H9 (cell line): ENCODE data around the gene ECE2. TPM values are rescaled to one million over a fixed set of nuclear protein-coding genes. Genes with fewer than 3 reads are reported as not detected.

Experiments
- DNase-seq: peaks from one replicate; pipeline ENCODE4 v3.0.0-alpha.2; 2017
- H2AFZ ChIP-seq: one replicate; pipeline ENCODE4 v1.6.1; 2013; ENCODE audit warnings: mild to moderate bottlenecking, low read length, control low read depth, moderate library complexity
- H2AK5ac ChIP-seq: 2 replicates; pipeline ENCODE4 v1.6.1; 2013; ENCODE audit warnings: low read length, control low read depth, mixed read lengths; ENCODE audit not compliant: insufficient read length
- H2BK120ac ChIP-seq: one replicate; pipeline ENCODE4 v1.6.1; 2013; ENCODE audit warnings: low read depth, mild to moderate bottlenecking, low read length, control low read depth, inconsistent platforms; ENCODE audit not compliant: poor library complexity, severe bottlenecking
- H2BK12ac ChIP-seq: 2 replicates; pipeline ENCODE4 v1.6.1; 2013; ENCODE audit warnings: low read length, control low read depth, mixed read lengths, low read depth; ENCODE audit not compliant: insufficient read length
- H2BK15ac ChIP-seq: 2 replicates; pipeline ENCODE4 v1.6.1; 2013; ENCODE audit warnings: low read depth, low read length, control low read depth
- H2BK20ac ChIP-seq: one replicate; pipeline ENCODE4 v1.6.1; 2013; ENCODE audit warnings: low read depth, mild to moderate bottlenecking, low read length, control low read depth, inconsistent platforms; ENCODE audit not compliant: poor library complexity, severe bottlenecking
- H2BK5ac ChIP-seq: 2 replicates; pipeline ENCODE4 v1.6.1; 2013; ENCODE audit warnings: low read length, control low read depth, mixed read lengths; ENCODE audit not compliant: insufficient read length
- H3K14ac ChIP-seq: 2 replicates; pipeline ENCODE4 v1.6.1; 2013; ENCODE audit warnings: low read length, control low read depth; ENCODE audit not compliant: insufficient read depth
- H3K18ac ChIP-seq: 2 replicates; pipeline ENCODE4 v1.6.1; 2013; ENCODE audit warnings: low read depth, mild to moderate bottlenecking, mixed read lengths, low read length, control low read depth; ENCODE audit not compliant: insufficient read length
- H3K23ac ChIP-seq: 2 replicates; pipeline ENCODE4 v1.6.1; 2013; ENCODE audit warnings: low read length, control low read depth, mixed read lengths, low read depth; ENCODE audit not compliant: insufficient read length
- H3K23me2 ChIP-seq: 2 replicates; pipeline ENCODE4 v1.6.1; 2013; ENCODE audit warnings: low read depth, mild to moderate bottlenecking, mixed read lengths, low read length, control low read depth; ENCODE audit not compliant: insufficient read length, poor library complexity, severe bottlenecking
- H3K27ac ChIP-seq: 2 replicates; pipeline ENCODE4 v1.5.1; 2013; ENCODE audit warnings: low read length, control low read depth, mixed read lengths, low read depth; ENCODE audit not compliant: insufficient read length
- H3K27me3 ChIP-seq: 2 replicates; pipeline ENCODE4 v1.6.1; 2013; ENCODE audit warnings: low read length, control low read depth, inconsistent platforms; ENCODE audit not compliant: insufficient read depth
- H3K4ac ChIP-seq: 2 replicates; pipeline ENCODE4 v1.6.1; 2013; ENCODE audit warnings: low read depth, mild to moderate bottlenecking, control low read depth, inconsistent platforms, low read length, moderate library complexity
- H3K4me1 ChIP-seq: 2 replicates; pipeline ENCODE4 v1.6.1; 2013; ENCODE audit warnings: low read length, control low read depth, inconsistent platforms; ENCODE audit not compliant: insufficient read depth
- H3K4me2 ChIP-seq: 2 replicates; pipeline ENCODE4 v1.6.1; 2013; ENCODE audit warnings: low read length, control low read depth, mixed read lengths; ENCODE audit not compliant: insufficient read length, insufficient read depth
- H3K56ac ChIP-seq: 2 replicates; pipeline ENCODE4 v1.6.1; 2013; ENCODE audit warnings: low read depth, mild to moderate bottlenecking, mixed read lengths, low read length, control low read depth; ENCODE audit not compliant: insufficient read length
- H3K79me1 ChIP-seq: 2 replicates; pipeline ENCODE4 v1.6.1; 2013; ENCODE audit warnings: low read depth, mild to moderate bottlenecking, moderate library complexity, low read length, control low read depth, inconsistent platforms; ENCODE audit not compliant: insufficient read depth, poor library complexity, severe bottlenecking
- H3K79me2 ChIP-seq: 2 replicates; pipeline ENCODE4 v1.6.1; 2013; ENCODE audit warnings: low read length, control low read depth, inconsistent platforms; ENCODE audit not compliant: insufficient read depth
- H3K9ac ChIP-seq: 2 replicates; pipeline ENCODE4 v1.6.1; 2013; ENCODE audit warnings: low read length, control low read depth, mixed read lengths; ENCODE audit not compliant: insufficient read length; ENCODE audit errors: extremely low read depth
- H3K9me3 ChIP-seq: one replicate; pipeline ENCODE4 v1.6.1; 2013; ENCODE audit warnings: low read depth, low read length, inconsistent platforms; ENCODE audit not compliant: control insufficient read depth
- H3T11ph ChIP-seq: one replicate; pipeline ENCODE4 v1.6.1; 2013; ENCODE audit warnings: mild to moderate bottlenecking, low read length, control low read depth, inconsistent platforms
- H4K20me1 ChIP-seq: one replicate; pipeline ENCODE4 v1.6.1; 2013; ENCODE audit not compliant: control insufficient read depth, insufficient read length, insufficient read depth
- H4K5ac ChIP-seq: 2 replicates; pipeline ENCODE4 v1.6.1; 2013; ENCODE audit warnings: low read depth, mild to moderate bottlenecking, mixed read lengths, low read length, control low read depth; ENCODE audit not compliant: insufficient read length
- H4K8ac ChIP-seq: replicated peaks from 2 replicates; pipeline ENCODE4 v1.6.1; 2013; ENCODE audit warnings: low read length, control low read depth, mixed read lengths, low read depth; ENCODE audit not compliant: insufficient read length
- H4K91ac ChIP-seq: 2 replicates; pipeline ENCODE4 v1.6.1; 2013; ENCODE audit warnings: low read depth, mild to moderate bottlenecking, moderate library complexity, mixed read lengths, low read length, control low read depth; ENCODE audit not compliant: insufficient read length
- H3K27ac Mint-ChIP-seq, 3 experiments: 2 replicates in 2 of 3; 3 replicates in 1 of 3; pipeline ENCODE4 v1.8.0; 2020 to 2021; ENCODE audit warnings: mixed read lengths in 3 of 3, mild to moderate bottlenecking in 1 of 3, moderate library complexity in 1 of 3
- H3K27me3 Mint-ChIP-seq: 2 replicates; pipeline ENCODE4 v1.8.0; 2021; ENCODE audit warnings: low read depth, mild to moderate bottlenecking, moderate library complexity, mixed read lengths
- H3K36me3 Mint-ChIP-seq, 3 experiments: 2 replicates in 2 of 3; 3 replicates in 1 of 3; pipeline ENCODE4 v1.8.0; 2020 to 2021; ENCODE audit warnings: low read depth in 3 of 3, mixed read lengths in 3 of 3; ENCODE audit not compliant: insufficient read depth in 1 of 3
- H3K4me1 Mint-ChIP-seq, 2 experiments: 2 replicates each; pipeline ENCODE4 v1.8.0; 2020; ENCODE audit warnings: mixed read lengths in 2 of 2
- H3K4me3 Mint-ChIP-seq, 2 experiments: 2 replicates in 1 of 2; 3 replicates in 1 of 2; pipeline ENCODE4 v1.8.0; 2020 to 2021; ENCODE audit warnings: mild to moderate bottlenecking in 2 of 2, mixed read lengths in 2 of 2, moderate library complexity in 1 of 2
- H3K9me3 Mint-ChIP-seq, 2 experiments: 2 replicates in 1 of 2; 3 replicates in 1 of 2; pipeline ENCODE4 v1.8.0; 2020; ENCODE audit warnings: mild to moderate bottlenecking in 2 of 2, mixed read lengths in 2 of 2, moderate library complexity in 1 of 2
- CTCF ChIP-seq: fragments of 200-600 bp; sonication (generic); conservative IDR thresholded peaks from 3 replicates; pipeline ENCODE4 v1.8.0; 2021; ENCODE audit warnings: antibody characterized with exemption, mild to moderate bottlenecking
- WGBS: extraction: QIAGEN DNeasy Blood & Tissue Kit; methylation state at CpG from one replicate; pipeline ENCODE4 v1.1.7; 2013; ENCODE audit warnings: missing lambda C conversion rate, low lambda C conversion rate, mixed read lengths; ENCODE audit not compliant: insufficient read length; ENCODE audit errors: extremely low coverage; 5-methylcytosine and 5-hydroxymethylcytosine counted together
- total RNA-seq: library from RNA; stranded (reverse); gene quantifications from 2 replicates; pipeline ENCODE4 v1.2.1, GENCODE V29; 2021

Gene ECE2
- total RNA-seq, 1 experiment from 2014 or later, result not detected

- Histone ChIP-seq H3K9ac (no peak within 1 kb of the TSS), H3K4me1 (no peaks in the 10 kb centered on the region), H3K79me1 (no peaks in the 10 kb centered on the region), H2BK12ac (no peak within 1 kb of the TSS), H3K4ac (no peak within 1 kb of the TSS), H3T11ph (no peak within 1 kb of the TSS), H4K8ac (no peak within 1 kb of the TSS), H3K4me2 (peak within 1 kb of the TSS; percentile 89), H3K14ac (no peak within 1 kb of the TSS), H2AK5ac (no peak within 1 kb of the TSS), H4K5ac (no peak within 1 kb of the TSS), H2BK20ac (no peak within 1 kb of the TSS), H2BK5ac (no peak within 1 kb of the TSS), H4K20me1 (no peaks in the 10 kb centered on the region), H3K18ac (no peak within 1 kb of the TSS), H3K79me2 (no peaks in the 10 kb centered on the region), H2AFZ (no peak within 1 kb of the TSS), H3K23me2 (peaks cover 21% of the 10 kb centered on the region), H2BK120ac (no peak within 1 kb of the TSS), H3K9me3 (no peaks in the 10 kb centered on the region), H3K27me3 (peaks cover 14% of the 10 kb centered on the region; the same call in 1 of the 2 replicates), H3K27ac (no peak within 1 kb of the TSS), H2BK15ac (no peak within 1 kb of the TSS), H4K91ac (no peak within 1 kb of the TSS), H3K23ac (no peak within 1 kb of the TSS), H3K56ac (no peak within 1 kb of the TSS)
- H3K27me3 Mint-ChIP-seq, result peaks cover 73% of the 10 kb centered on the region
- no peak for TF ChIP-seq CTCF
- no peaks in the 10 kb centered on the region for H3K9me3 Mint-ChIP-seq
- H3K4me3 Mint-ChIP-seq, result peak within 1 kb of the TSS; percentile 81 to 86
- H3K4me1 Mint-ChIP-seq, result peaks cover 18 to 19% of the 10 kb centered on the region in 2 experiments
- WGBS, result no CpG with 5 or more reads among the region's 67 CpGs
- peak; percentile 95 for DNase-seq
- peak within 1 kb of the TSS in 2 of 3 experiments; percentile 12 to 77; a peak in 4 of 7 replicates for H3K27ac Mint-ChIP-seq
- H3K36me3 Mint-ChIP-seq, result peaks cover 0 to 8% (median 2%) of the 10 kb centered on the region in 3 experiments; a peak in 3 of 7 replicates
Observed at GRCh38 chr3:184261270-184261853, 14.5 kb upstream of the ECE2 start, which contains the start of gene CAMK2N2. TSS of gene CAMK2N2 (minus strand) at chr3:184261553. CDS start at chr3:184261285, 268 bp downstream.
